ENCODE data around the gene PSMD5. TPM values are rescaled to one million over a fixed set of nuclear protein-coding genes. Genes with fewer than 3 reads are reported as not detected.
A peak's percentile ranks its signal among the peaks of the same experiment; 100 is the strongest.

PSMD5 gene
- total and polyA plus RNA-seq, 9 of the 15 experiments (the other 6 are each of a cell fraction or from before 2014, with no cell fraction given) = 46.4 to 148 (median 76.3) TPM

- TF ChIP-seq ZBTB9 (CRISPR knock-in tag; IDR thresholded peaks at IDR 0.05) (peak; percentile 87), FOXJ2 (tag; IDR thresholded peaks at IDR 0.05) (no peak), NFIX (CRISPR knock-in tag; IDR thresholded peaks at IDR 0.05; ENCODE audit: low read depth) (peak; percentile 11; the same call in 1 of the 2 replicates), KAT8 (IDR thresholded peaks at IDR 0.05; ENCODE audit: low read depth) (no peak), KAT2B (IDR thresholded peaks at IDR 0.05; ENCODE audit: low read depth, low read length) (no peak), TSC22D4 (tag; IDR thresholded peaks at IDR 0.05) (no peak), NR4A1 (CRISPR knock-in tag; IDR thresholded peaks at IDR 0.05) (peak; percentile 91; the same call in 1 of the 2 replicates), NR4A1 (tag; IDR thresholded peaks at IDR 0.05) (0 out of 2 replicates have a peak, but pooled peaks have one; percentile 37), CREB3L1 (IDR thresholded peaks at IDR 0.05; ENCODE audit: borderline replicate concordance, low read depth) (peak; percentile 86; the same call in 1 of the 2 replicates), SNIP1 (IDR thresholded peaks at IDR 0.05; ENCODE audit: low read depth) (no peak), RBM34 (IDR thresholded peaks at IDR 0.05; ENCODE audit: borderline replicate concordance, insufficient read depth, low read length) (peak; percentile 98; the same call in 1 of the 2 replicates), ZBTB49 (CRISPR knock-in tag; IDR thresholded peaks at IDR 0.05; ENCODE audit: borderline replicate concordance) (no peak), SFPQ (IDR thresholded peaks at IDR 0.05; ENCODE audit: low read depth, low read length) (no peak), DNMT1 (IDR thresholded peaks at IDR 0.05) (0 out of 2 replicates have a peak, but pooled peaks have one; percentile 77), ZFP36 (IDR thresholded peaks at IDR 0.05; ENCODE audit: low read depth, low read length, partially characterized antibody) (no peak), SMARCE1 (IDR thresholded peaks at IDR 0.05) (peak; percentile 17; the same call in 1 of the 2 replicates), ZNF253 (CRISPR knock-in tag; conservative IDR thresholded peaks at IDR 0.05) (no peak)
Measured at GRCh38 chr9:120792898-120793765, 49.6 kb downstream of the PSMD5 start, which contains the start of gene FBXW2 (continued).
